ENCODE measurements around the gene REG3G.

REG3G gene

GRCh38 chr2:79025421-79025820, at the start of gene REG3G:
TSS of gene REG3G (plus strand) at chr2:79025702. CDS start at chr2:79026094, 392 bp downstream.
- DNase-seq = no peak

GRCh38 chr2:78977661-78978145, 47.8 kb upstream of the REG3G start:
- DNase-seq = peak in 1 of 2 donors; percentile 24

- no peak for DNase-seq
Measured at GRCh38 chr2:78978340-78978739, 47.2 kb upstream of the REG3G start.

DNA sequence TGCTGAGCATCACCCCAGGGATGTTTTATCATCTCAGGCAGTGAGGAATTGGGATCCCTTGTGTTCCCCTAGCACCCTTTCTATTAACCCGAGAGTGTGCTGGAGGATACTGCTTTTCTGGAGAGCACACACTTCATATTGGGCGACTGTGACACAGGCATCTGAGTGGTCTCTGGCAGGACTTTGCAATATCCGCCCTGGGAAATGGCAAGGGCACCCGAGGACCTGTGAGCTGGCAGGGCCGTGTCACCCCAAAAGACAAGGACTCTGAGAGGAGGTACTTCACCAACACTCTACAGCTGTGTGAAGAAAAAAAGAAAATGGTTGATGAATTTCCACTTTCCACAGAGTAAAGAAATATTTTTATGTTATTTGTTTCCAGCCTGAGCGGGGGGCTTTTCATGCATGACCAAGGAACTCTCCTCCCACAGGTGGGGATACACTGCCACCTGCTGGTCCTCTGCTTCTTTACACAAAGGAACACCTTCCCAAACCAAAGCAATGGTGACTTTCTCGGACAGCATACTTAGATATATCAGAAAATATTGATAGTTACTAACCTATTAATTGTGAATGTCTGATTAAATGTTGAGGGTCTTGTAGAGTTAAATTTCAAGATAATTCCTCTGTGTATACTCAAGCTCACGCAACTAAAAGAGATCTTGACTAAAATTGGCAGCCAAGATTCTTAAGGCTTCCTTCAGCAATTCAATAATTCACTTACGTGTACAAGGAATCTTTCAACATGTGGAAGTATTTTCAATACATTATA, 45.9 kb upstream of the REG3G start:
- DNase-seq = no peak

GRCh38 chr2:78980152-78980465, 45.4 kb upstream of the REG3G start:
- no peak for DNase-seq

- no peak for DNase-seq
Measured at GRCh38 chr2:78980871-78981270, 44.6 kb upstream of the REG3G start.

- no peak for DNase-seq
Measured at GRCh38 chr2:78982638-78983330, 42.7 kb upstream of the REG3G start.

DNA sequence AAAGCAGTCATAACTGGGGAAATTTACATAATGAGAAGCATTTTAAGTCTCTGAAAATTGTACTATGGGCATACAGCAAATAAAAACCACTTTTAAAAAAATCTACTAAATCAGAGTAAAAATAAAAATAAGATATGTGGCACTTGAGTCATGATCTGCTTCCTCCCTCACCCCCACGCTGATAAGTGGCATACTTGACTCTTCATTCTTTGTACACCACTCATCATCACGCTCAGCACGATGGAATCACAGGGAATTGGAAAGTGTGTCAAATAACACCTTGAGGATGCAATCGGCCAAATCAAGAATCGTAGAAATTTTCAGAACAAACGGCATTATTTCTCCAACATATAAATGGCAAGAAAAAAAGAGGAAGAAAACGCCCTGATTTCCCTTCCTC, 41.1 kb upstream of the REG3G start:
- DNase-seq = no peak

GRCh38 chr2:78985558-78985957, 39.9 kb upstream of the REG3G start:
- DNase-seq = no peak

DNA sequence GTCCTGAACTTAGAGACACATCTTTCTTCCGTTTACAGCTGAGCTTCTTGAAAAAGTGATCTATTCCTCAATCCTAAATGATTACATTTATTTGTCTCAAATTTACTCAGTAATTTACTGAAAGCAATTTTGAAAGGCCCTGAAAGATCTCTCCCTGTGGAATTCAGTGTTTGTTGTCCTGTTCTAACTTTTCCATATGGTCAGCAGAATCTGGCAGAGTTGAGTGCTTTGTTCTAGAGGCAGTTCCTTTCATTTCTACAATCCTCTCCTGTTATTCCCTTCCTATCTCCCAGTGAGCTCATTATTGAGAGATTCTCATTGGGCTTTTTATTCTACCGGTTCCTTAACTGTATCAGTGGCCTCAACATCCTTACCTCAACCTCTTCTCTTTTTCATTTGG, 36.5 kb upstream of the REG3G start:
- no peak for DNase-seq

DNA sequence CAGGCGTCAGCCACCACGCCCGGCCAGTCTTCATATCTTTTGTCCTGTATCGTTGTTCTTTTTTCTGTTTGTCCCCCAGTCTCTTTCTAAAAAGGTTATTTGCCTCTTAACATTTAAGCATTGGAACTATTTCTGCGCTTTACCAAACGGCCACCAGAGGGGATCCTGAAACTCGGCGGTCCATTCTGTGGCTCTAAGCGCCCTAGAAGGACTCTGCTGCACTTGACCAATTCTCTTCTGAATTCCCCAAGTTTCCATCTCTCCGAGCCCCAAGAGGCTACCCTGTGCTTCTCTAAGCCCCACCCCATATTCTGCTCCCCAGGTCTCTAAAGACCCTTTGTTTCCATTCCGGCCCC, 33.1 kb upstream of the REG3G start:
- DNase-seq = no peak

GRCh38 chr2:78992807-78993517, 32.5 kb upstream of the REG3G start:
- DNase-seq = no peak

DNA sequence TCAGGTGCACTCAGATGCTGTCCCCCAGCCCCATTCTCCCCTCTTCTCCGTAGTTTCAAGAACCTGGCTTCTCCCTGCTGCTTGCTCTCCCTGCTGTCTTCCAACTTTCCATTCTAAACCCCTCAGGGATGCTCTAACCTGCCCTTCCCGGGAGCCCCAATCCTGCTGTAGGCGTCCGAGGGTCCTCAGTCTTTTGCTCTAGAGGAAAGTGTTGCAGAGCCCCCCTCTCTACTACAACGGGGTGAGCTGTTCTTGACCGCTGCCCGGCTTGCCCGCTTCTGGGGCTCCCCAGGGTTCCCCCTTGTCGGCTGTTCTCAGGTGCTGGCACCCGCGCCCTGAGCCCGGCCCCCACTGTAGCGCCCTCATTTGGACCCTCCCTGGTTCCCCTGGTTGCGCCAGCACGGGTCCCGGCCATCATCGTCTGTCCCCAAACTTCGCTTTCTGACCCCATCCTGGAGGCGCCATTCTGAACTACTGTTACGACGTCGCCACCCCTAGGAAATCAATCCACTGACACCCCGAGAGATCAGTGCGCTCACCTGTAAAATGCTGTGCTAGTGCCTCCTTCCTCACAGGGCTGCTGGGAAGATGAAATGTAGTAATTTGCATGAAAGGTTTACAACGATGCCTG, 31.9 kb upstream of the REG3G start:
- no peak for DNase-seq

GRCh38 chr2:78994789-78995188, 30.7 kb upstream of the REG3G start:
- no peak for DNase-seq

DNA sequence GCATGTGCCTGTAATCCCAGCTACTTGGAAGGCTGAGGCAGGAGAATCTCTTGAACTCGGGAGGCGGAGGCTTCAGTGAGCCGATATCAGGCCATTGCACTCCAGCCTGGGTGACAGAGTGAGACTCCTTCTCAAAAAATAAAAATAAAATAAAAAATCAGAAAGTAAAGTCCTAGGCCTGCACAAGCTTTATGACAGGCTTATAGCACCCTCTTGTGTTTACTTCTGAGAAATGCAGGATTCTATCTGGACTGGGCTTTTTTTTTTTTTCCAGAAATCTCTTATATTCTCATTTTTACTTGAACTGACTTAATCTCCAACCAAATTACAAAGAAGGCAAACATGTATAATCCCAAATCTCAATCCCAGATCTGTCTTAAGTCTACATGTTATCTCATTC, 26.1 kb upstream of the REG3G start:
- no peak for DNase-seq

- no peak for DNase-seq
Measured at GRCh38 chr2:79000008-79000576, 25.4 kb upstream of the REG3G start.

GRCh38 chr2:79001285-79001684, 24.2 kb upstream of the REG3G start:
- DNase-seq = no peak

DNA sequence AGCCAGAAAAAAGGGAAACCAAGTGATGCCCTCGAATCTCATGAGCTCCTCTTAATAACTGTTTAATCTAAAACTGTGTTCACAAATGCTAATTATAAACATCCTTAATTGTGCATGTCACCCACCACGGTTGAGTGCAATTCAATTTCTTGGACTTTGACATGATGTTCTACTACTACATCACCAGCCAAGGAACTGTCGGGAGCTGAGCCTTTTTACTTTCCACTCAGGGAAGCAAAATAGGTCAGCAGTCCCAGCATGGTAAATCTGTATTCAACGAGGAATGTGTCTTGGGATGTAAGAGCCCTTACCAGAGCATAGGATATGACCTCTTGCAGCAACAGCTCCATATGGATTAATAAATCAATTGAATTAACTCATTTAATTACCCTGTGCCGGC, 20.8 kb upstream of the REG3G start:
- DNase-seq = no peak

GRCh38 chr2:79005216-79005615, 20.3 kb upstream of the REG3G start:
- DNase-seq = no peak

- no peak for DNase-seq
Measured at GRCh38 chr2:79009388-79009787, 16.1 kb upstream of the REG3G start.

DNA sequence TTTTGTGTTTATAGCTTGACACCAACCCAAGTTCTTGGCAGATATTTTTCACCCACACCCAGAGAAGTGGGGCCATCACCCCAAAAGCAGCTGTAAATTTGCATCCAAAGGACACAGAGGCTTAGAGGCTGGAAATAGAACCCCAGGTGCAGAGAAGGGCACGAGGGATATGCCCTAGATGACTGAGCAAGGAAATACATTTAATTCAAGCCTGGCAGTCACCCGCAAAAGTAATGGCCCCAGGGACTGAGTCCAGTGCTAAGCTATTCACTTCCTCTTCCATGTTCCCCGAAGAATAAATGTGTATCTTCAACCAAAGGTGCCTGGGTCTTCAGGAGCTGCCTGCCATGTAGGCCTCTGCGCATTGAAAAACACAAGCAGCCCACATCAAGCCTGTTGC, 14.0 kb upstream of the REG3G start:
- no peak for DNase-seq

DNA sequence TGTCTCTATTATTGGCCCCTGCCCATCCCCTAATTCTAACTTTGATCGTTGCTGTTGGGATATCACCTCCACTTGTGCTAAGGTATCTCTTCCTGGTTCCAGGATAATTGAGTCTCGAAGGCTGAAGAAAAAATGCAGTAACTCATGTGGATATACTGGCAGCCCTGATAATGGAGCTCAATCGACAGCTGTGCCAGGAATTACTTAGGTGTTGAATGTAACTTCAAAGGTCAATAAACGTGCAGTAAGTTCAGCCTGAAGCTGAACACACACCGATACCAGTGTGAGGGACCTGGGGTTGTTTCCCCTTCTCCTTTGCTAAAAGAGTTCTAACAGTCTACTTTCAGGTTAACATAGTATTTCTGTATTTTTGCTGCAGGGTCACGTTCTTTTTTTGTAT, 11.9 kb upstream of the REG3G start:
- no peak for DNase-seq

DNA sequence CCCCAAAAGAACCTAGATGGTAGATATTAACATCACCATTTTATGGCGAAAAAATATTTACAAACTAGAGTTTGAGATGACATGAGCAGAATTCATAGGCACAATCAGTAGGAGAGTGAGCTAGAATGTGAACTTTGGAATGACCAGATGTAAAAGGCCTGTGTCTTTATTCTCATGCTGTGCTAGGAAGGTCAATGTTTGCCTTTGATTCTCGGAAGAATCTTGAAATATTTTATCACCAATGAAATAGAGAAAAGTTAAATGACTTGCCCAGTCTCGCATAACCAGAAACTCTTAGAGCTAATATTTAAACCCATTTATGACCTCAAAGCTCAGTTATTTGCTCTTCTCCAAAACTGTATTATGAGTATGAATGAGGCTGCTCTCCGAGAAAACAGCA, 9.2 kb upstream of the REG3G start:
- no peak for DNase-seq
